ENCODE data around the gene NOC3L. TPM values are rescaled to one million over a fixed set of nuclear protein-coding genes. Genes with fewer than 3 reads are reported as not detected.

NOC3L gene
- total and polyA plus RNA-seq, 4 donors = 3.6 to 14.7 (median 7.2) TPM

DNA sequence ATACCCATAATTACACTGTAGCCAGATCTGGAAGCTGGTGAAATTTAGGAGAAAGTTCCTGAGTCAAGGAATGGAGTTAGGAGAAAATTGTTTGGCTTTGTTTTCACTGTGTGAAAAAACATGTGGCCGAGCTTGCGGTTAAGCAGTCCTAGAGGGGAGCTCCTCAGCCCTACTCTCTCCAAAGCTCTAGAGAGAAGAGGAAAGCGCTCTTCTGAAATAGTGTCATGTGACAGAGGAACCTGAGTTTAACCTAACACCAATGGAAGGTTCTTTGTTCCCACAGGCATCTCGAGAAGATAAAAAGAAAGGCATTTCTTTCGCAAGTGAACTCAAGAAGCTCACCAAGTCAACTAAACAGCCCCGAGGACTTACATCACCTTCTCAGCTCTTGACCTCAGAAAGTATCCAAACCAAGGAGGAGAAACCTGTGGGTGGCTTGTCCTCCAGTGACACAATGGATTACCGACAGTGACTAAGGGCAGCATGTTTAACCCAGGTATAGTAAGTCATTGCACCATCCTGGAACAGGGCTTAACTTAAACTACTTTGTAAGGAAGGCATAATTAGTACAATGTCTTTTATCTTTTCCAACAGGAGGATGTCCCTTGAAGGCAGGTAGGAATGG lies 38.0 kb downstream of the NOC3L start:
- WGBS = 95% methylated on average over 7 of the region's 7 CpGs

DNA sequence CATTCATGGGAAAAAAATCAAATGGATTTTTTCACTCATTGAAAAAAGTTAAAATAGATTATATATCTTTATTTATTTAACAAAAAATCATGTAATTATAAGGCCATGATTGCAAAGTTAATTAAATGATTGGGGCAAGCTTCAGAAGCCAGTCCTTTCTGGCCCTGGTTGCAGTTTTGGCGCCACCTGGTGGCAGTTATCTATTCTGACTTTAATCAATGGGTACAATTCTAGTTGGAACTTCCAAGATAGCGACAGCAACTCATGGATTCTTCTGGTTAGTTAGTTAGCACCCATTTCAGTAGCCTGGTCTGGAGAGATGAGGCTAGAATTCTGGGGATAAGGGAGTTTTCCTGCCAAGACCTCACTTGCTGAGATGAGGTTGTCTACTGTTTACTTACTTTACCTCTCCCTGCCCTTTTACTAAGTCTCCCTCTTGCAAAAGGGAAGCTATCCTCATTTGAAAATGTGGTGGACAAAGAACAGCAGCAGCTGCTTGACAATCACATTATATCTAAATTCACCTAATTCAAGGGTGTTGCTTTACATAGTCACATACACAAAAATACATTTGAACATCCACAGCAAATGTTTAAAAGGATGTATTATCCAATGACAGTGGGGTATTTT lies 42.3 kb downstream of the NOC3L start:
- no peak overlapping the region for H3K4me3 ChIP-seq (ENCODE audit: low read depth in 1 of 3, low read length in 3 of 3)
- peak; percentile 75 for DNase-seq (ENCODE audit: low spot score)
- no peaks in the 10 kb centered on the region for H3K9me3 ChIP-seq (ENCODE audit: control insufficient read depth in 4 of 4, low read length in 3 of 4)
- H3K9ac ChIP-seq (ENCODE audit: low read depth in 1 of 2, low read length in 2 of 2) = no peak overlapping the region
- no peak overlapping the region for H3K27ac ChIP-seq (ENCODE audit: low read depth in 1 of 2, low read length in 2 of 2)
- H3K36me3 ChIP-seq (ENCODE audit: control insufficient read depth in 4 of 4, insufficient read depth in 3 of 4, low read depth in 1 of 4, low read length in 3 of 4) = peaks cover 0 to 4% (median under 1%) of the 10 kb centered on the region in 4 donors
- H3K4me1 ChIP-seq (ENCODE audit: control insufficient read depth in 4 of 4, insufficient read depth in 4 of 4, low read length in 3 of 4) = peaks cover 2 to 14% (median 10%) of the 10 kb centered on the region in 4 donors
- TF ChIP-seq RAD21 (IDR thresholded peaks at IDR 0.05) (peak; percentile 93 to 94), HNF4G (IDR thresholded peaks at IDR 0.05) (no peak), HNF4A (conservative IDR thresholded peaks at IDR 0.05) (peak in 1 of 2 donors; percentile 10), FOXA1 (IDR thresholded peaks at IDR 0.05) (no peak)
- TF ChIP-seq, protein P1, sequence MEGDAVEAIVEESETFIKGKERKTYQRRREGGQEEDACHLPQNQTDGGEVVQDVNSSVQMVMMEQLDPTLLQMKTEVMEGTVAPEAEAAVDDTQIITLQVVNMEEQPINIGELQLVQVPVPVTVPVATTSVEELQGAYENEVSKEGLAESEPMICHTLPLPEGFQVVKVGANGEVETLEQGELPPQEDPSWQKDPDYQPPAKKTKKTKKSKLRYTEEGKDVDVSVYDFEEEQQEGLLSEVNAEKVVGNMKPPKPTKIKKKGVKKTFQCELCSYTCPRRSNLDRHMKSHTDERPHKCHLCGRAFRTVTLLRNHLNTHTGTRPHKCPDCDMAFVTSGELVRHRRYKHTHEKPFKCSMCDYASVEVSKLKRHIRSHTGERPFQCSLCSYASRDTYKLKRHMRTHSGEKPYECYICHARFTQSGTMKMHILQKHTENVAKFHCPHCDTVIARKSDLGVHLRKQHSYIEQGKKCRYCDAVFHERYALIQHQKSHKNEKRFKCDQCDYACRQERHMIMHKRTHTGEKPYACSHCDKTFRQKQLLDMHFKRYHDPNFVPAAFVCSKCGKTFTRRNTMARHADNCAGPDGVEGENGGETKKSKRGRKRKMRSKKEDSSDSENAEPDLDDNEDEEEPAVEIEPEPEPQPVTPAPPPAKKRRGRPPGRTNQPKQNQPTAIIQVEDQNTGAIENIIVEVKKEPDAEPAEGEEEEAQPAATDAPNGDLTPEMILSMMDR (IDR thresholded peaks at IDR 0.05; ENCODE audit: low read depth, low read length, missing input control) = peak; percentile 82
- 11% methylated on average over 2 of the region's 2 CpGs for WGBS
- no peaks in the 10 kb centered on the region for H3K27me3 ChIP-seq (ENCODE audit: control insufficient read depth in 4 of 4, insufficient read depth in 4 of 4, low read length in 3 of 4)

More for the DNA sequence above, 38.0 kb downstream of the NOC3L start:
- Histone ChIP-seq H3K36me3 (ENCODE audit: control insufficient read depth in 4 of 4, insufficient read depth in 3 of 4, low read depth in 1 of 4, low read length in 3 of 4) (peaks cover 2 to 9% (median 3%) of the 10 kb centered on the region in 4 donors), H3K27me3 (ENCODE audit: control insufficient read depth in 4 of 4, insufficient read depth in 4 of 4, low read length in 3 of 4) (no peaks in the 10 kb centered on the region), H3K4me1 (ENCODE audit: control insufficient read depth in 4 of 4, insufficient read depth in 4 of 4, low read length in 3 of 4) (peaks cover 0 to 2% (median 0%) of the 10 kb centered on the region in 4 donors), H3K9me3 (ENCODE audit: control insufficient read depth in 4 of 4, low read length in 3 of 4) (no peaks in the 10 kb centered on the region), H3K9ac (ENCODE audit: low read depth in 1 of 2, low read length in 2 of 2) (no peak overlapping the region), H3K4me3 (ENCODE audit: low read depth in 1 of 3, low read length in 3 of 3) (no peak overlapping the region), H3K27ac (ENCODE audit: low read depth in 1 of 2, low read length in 2 of 2) (no peak overlapping the region)
- DNase-seq (ENCODE audit: low spot score) = no peak
- TF ChIP-seq HNF4G (IDR thresholded peaks at IDR 0.05) (no peak), JUND (IDR thresholded peaks at IDR 0.05) (no peak), EGR1 (IDR thresholded peaks at IDR 0.05; ENCODE audit: low read depth in 2 of 2) (no peak), YY1 (IDR thresholded peaks at IDR 0.05) (no peak), RXRA (IDR thresholded peaks at IDR 0.05) (no peak), GABPA (IDR thresholded peaks at IDR 0.05 in 1 of 2, conservative IDR thresholded peaks at IDR 0.05 in 1 of 2) (no peak), SP1 (IDR thresholded peaks at IDR 0.05) (no peak), FOXA2 (IDR thresholded peaks at IDR 0.05) (no peak), NR2F2 (IDR thresholded peaks at IDR 0.05) (no peak)

DNA sequence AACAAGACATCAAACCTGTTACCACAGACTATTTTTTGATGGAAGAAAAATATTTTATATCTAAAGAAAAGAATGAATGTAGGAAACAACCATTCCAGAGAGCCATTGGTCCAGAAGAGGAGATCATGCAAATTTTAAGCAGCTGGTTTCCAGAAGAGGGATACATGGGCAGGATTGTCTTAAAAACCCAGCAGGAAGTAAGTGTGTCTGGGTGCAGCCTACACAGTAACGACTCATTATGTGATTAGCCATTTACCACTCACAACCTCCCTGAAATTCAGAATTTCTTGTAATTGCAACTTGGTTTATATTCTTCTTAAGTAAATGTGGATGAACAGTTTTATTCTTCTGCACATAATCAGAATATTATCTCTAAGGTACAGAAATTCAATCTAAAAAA lies 46.2 kb downstream of the NOC3L start:
- no peak overlapping the region for H3K27ac ChIP-seq (ENCODE audit: low read depth in 1 of 2, low read length in 2 of 2)
- H3K9ac ChIP-seq (ENCODE audit: low read depth in 1 of 2, low read length in 2 of 2) = no peak overlapping the region
- peaks cover 2 to 19% (median 16%) of the 10 kb centered on the region in 4 donors for H3K4me1 ChIP-seq (ENCODE audit: control insufficient read depth in 4 of 4, insufficient read depth in 4 of 4, low read length in 3 of 4)
- no peaks in the 10 kb centered on the region for H3K36me3 ChIP-seq (ENCODE audit: control insufficient read depth in 4 of 4, insufficient read depth in 3 of 4, low read depth in 1 of 4, low read length in 3 of 4)
- no peaks in the 10 kb centered on the region for H3K27me3 ChIP-seq (ENCODE audit: control insufficient read depth in 4 of 4, insufficient read depth in 4 of 4, low read length in 3 of 4)
- no peak for DNase-seq (ENCODE audit: low spot score)
- WGBS = 78% methylated on average over 1 of the region's 1 CpG
- no peaks in the 10 kb centered on the region for H3K9me3 ChIP-seq (ENCODE audit: control insufficient read depth in 4 of 4, low read length in 3 of 4)
- no peak overlapping the region for H3K4me3 ChIP-seq (ENCODE audit: low read depth in 1 of 3, low read length in 3 of 3)
- TF ChIP-seq NR2F2 (IDR thresholded peaks at IDR 0.05) (no peak), HNF4A (conservative IDR thresholded peaks at IDR 0.05) (no peak), TAF1 (conservative IDR thresholded peaks at IDR 0.05) (no peak), FOXA1 (IDR thresholded peaks at IDR 0.05) (no peak), RXRA (IDR thresholded peaks at IDR 0.05) (no peak), FOXA2 (IDR thresholded peaks at IDR 0.05) (no peak), RAD21 (IDR thresholded peaks at IDR 0.05) (no peak), HNF4G (IDR thresholded peaks at IDR 0.05) (no peak), EGR1 (IDR thresholded peaks at IDR 0.05; ENCODE audit: low read depth in 2 of 2) (no peak), YY1 (IDR thresholded peaks at IDR 0.05) (no peak), SP1 (IDR thresholded peaks at IDR 0.05) (no peak), JUND (IDR thresholded peaks at IDR 0.05) (no peak)
- TF ChIP-seq, protein P2, sequence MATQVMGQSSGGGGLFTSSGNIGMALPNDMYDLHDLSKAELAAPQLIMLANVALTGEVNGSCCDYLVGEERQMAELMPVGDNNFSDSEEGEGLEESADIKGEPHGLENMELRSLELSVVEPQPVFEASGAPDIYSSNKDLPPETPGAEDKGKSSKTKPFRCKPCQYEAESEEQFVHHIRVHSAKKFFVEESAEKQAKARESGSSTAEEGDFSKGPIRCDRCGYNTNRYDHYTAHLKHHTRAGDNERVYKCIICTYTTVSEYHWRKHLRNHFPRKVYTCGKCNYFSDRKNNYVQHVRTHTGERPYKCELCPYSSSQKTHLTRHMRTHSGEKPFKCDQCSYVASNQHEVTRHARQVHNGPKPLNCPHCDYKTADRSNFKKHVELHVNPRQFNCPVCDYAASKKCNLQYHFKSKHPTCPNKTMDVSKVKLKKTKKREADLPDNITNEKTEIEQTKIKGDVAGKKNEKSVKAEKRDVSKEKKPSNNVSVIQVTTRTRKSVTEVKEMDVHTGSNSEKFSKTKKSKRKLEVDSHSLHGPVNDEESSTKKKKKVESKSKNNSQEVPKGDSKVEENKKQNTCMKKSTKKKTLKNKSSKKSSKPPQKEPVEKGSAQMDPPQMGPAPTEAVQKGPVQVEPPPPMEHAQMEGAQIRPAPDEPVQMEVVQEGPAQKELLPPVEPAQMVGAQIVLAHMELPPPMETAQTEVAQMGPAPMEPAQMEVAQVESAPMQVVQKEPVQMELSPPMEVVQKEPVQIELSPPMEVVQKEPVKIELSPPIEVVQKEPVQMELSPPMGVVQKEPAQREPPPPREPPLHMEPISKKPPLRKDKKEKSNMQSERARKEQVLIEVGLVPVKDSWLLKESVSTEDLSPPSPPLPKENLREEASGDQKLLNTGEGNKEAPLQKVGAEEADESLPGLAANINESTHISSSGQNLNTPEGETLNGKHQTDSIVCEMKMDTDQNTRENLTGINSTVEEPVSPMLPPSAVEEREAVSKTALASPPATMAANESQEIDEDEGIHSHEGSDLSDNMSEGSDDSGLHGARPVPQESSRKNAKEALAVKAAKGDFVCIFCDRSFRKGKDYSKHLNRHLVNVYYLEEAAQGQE (IDR thresholded peaks at IDR 0.05) = no peak
- TF ChIP-seq, protein P3, sequence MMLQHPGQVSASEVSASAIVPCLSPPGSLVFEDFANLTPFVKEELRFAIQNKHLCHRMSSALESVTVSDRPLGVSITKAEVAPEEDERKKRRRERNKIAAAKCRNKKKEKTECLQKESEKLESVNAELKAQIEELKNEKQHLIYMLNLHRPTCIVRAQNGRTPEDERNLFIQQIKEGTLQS (IDR thresholded peaks at IDR 0.05) = no peak
- TF ChIP-seq, protein P4, sequence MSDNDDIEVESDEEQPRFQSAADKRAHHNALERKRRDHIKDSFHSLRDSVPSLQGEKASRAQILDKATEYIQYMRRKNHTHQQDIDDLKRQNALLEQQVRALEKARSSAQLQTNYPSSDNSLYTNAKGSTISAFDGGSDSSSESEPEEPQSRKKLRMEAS (IDR thresholded peaks at IDR 0.05) = no peak
- TF ChIP-seq, protein P1 (IDR thresholded peaks at IDR 0.05; ENCODE audit: low read depth, low read length, missing input control) = no peak

Measured in liver (tissue), 9 donors.